Naive B cell (primary cell): ENCODE data around the gene ACP7. TPM values are rescaled to one million over a fixed set of nuclear protein-coding genes. Genes with fewer than 3 reads are reported as not detected.

Source experiments
- ATAC-seq, 2 donors: fragments of 150-1000 bp; cut with Tn5 transposase; 2 replicates each; pipeline ENCODE4 v1.10.0; 2021; ENCODE audit warnings: low read depth in 2 of 2, mild to moderate bottlenecking in 2 of 2, moderate library complexity in 2 of 2
- DNase-seq: peaks from one replicate; pipeline ENCODE4 v3.0.0; 2022
- H3K27ac Mint-ChIP-seq, 6 donors: one replicate each; pipeline ENCODE4 v1.8.0; 2020 to 2022; ENCODE audit warnings: mild to moderate bottlenecking in 6 of 6, mixed read lengths in 6 of 6, moderate library complexity in 5 of 6, inconsistent platforms in 2 of 6
- H3K27me3 Mint-ChIP-seq, 3 donors: one replicate each; pipeline ENCODE4 v1.8.0; 2021 to 2022; ENCODE audit warnings: mixed read lengths in 3 of 3, mild to moderate bottlenecking in 1 of 3
- H3K36me3 Mint-ChIP-seq, 2 donors: one replicate each; pipeline ENCODE4 v1.8.0; 2020 to 2022; ENCODE audit warnings: mixed read lengths in 2 of 2, inconsistent platforms in 1 of 2, mild to moderate bottlenecking in 1 of 2
- H3K4me1 Mint-ChIP-seq, 3 donors: one replicate each; pipeline ENCODE4 v1.8.0; 2020 to 2022; ENCODE audit warnings: mixed read lengths in 3 of 3, inconsistent platforms in 1 of 3, mild to moderate bottlenecking in 1 of 3, moderate library complexity in 1 of 3
- H3K4me3 Mint-ChIP-seq, 8 donors: one replicate each; pipeline ENCODE4 v1.8.0; 2020 to 2022; ENCODE audit warnings: mild to moderate bottlenecking in 8 of 8, mixed read lengths in 8 of 8, moderate library complexity in 8 of 8, inconsistent platforms in 2 of 8
- H3K9me3 Mint-ChIP-seq, 7 donors: one replicate each; pipeline ENCODE4 v1.8.0; 2020 to 2022; ENCODE audit warnings: mixed read lengths in 7 of 7, mild to moderate bottlenecking in 5 of 7, inconsistent platforms in 2 of 7, moderate library complexity in 1 of 7
- polyA plus RNA-seq, 6 donors: library from polyadenylated mRNA; unstranded; fragments of 300-500 nt; fragmentation: Illumina TruSeq; gene quantifications; one replicate each; pipeline ENCODE4 v1.2.3, GENCODE V29; 2021; ENCODE audit warnings: low read depth in 6 of 6

Gene ACP7
- polyA plus RNA-seq, 6 donors from 2014 or later, result not detected

- Mint-ChIP-seq H3K36me3 (no peaks in the 10 kb centered on the region), H3K9me3 (no peaks in the 10 kb centered on the region), H3K27me3 (no peaks in the 10 kb centered on the region), H3K4me3 (peak overlapping the region in 2 of 8 donors; percentile 21 to 37), H3K27ac (peak overlapping the region in 4 of 6 donors; percentile 1 to 82 (median 71)), H3K4me1 (peaks cover 32 to 60% (median 41%) of the 10 kb centered on the region in 3 donors)
- DNase-seq (no peak), ATAC-seq (no peak)
Measured at GRCh38 chr19:39144290-39145071, 60.3 kb downstream of the ACP7 start.

- Mint-ChIP-seq H3K4me1 (peaks cover 32 to 64% (median 41%) of the 10 kb centered on the region in 3 donors), H3K9me3 (no peaks in the 10 kb centered on the region), H3K36me3 (no peaks in the 10 kb centered on the region), H3K27me3 (no peaks in the 10 kb centered on the region), H3K27ac (peak overlapping the region in 3 of 6 donors; percentile 30 to 82 (median 70)), H3K4me3 (peak overlapping the region in 1 of 8 donors; percentile 37)
- DNase-seq, result no peak
- no peak for ATAC-seq
Measured at GRCh38 chr19:39145180-39145953, 61.2 kb downstream of the ACP7 start.

GRCh38 chr19:39146091-39146490 lies 61.9 kb downstream of the ACP7 start:
- Mint-ChIP-seq H3K27ac (peak overlapping the region in 2 of 6 donors; percentile 29 to 44), H3K4me1 (peaks cover 33 to 64% (median 43%) of the 10 kb centered on the region in 3 donors), H3K27me3 (no peaks in the 10 kb centered on the region), H3K9me3 (no peaks in the 10 kb centered on the region), H3K4me3 (no peak overlapping the region), H3K36me3 (no peaks in the 10 kb centered on the region)
- DNase-seq (no peak), ATAC-seq (no peak)

- no peak overlapping the region for H3K4me3 Mint-ChIP-seq
- no peaks in the 10 kb centered on the region for H3K27me3 Mint-ChIP-seq
- H3K36me3 Mint-ChIP-seq, result no peaks in the 10 kb centered on the region
- peaks cover 33 to 58% (median 42%) of the 10 kb centered on the region in 3 donors for H3K4me1 Mint-ChIP-seq
- ATAC-seq (no peak), DNase-seq (no peak)
- peak overlapping the region in 2 of 6 donors; percentile 56 to 75 for H3K27ac Mint-ChIP-seq
- no peaks in the 10 kb centered on the region for H3K9me3 Mint-ChIP-seq
Measured at GRCh38 chr19:39146686-39147450, 62.7 kb downstream of the ACP7 start.

- ATAC-seq, result no peak
- no peak for DNase-seq
- Mint-ChIP-seq H3K27ac (no peak overlapping the region), H3K4me3 (no peak overlapping the region), H3K4me1 (peaks cover 33 to 55% (median 42%) of the 10 kb centered on the region in 3 donors), H3K36me3 (no peaks in the 10 kb centered on the region), H3K9me3 (no peaks in the 10 kb centered on the region), H3K27me3 (no peaks in the 10 kb centered on the region)
Measured at GRCh38 chr19:39147480-39147879, 63.3 kb downstream of the ACP7 start.

GRCh38 chr19:39148939-39149529 lies 64.9 kb downstream of the ACP7 start:
- DNase-seq (no peak), ATAC-seq (no peak)
- H3K27me3 Mint-ChIP-seq, result no peaks in the 10 kb centered on the region
- H3K36me3 Mint-ChIP-seq, result no peaks in the 10 kb centered on the region
- no peak overlapping the region for H3K27ac Mint-ChIP-seq
- peaks cover 26 to 46% (median 36%) of the 10 kb centered on the region in 3 donors for H3K4me1 Mint-ChIP-seq
- no peak overlapping the region for H3K4me3 Mint-ChIP-seq
- no peaks in the 10 kb centered on the region for H3K9me3 Mint-ChIP-seq

GRCh38 chr19:39150235-39150634 lies 66.1 kb downstream of the ACP7 start:
- H3K4me1 Mint-ChIP-seq, result peaks cover 20 to 38% (median 29%) of the 10 kb centered on the region in 3 donors

GRCh38 chr19:39150807-39151600 lies 66.8 kb downstream of the ACP7 start:
- ATAC-seq, result no peak
- DNase-seq, result no peak
- Mint-ChIP-seq H3K4me1 (peaks cover 20 to 32% (median 29%) of the 10 kb centered on the region in 3 donors), H3K4me3 (no peak overlapping the region), H3K36me3 (no peaks in the 10 kb centered on the region), H3K9me3 (no peaks in the 10 kb centered on the region), H3K27ac (peak overlapping the region in 1 of 6 donors; percentile 68), H3K27me3 (no peaks in the 10 kb centered on the region)

More at GRCh38 chr19:39150235-39150634, 66.1 kb downstream of the ACP7 start:
- DNase-seq (no peak), ATAC-seq (no peak)
- no peak overlapping the region for H3K4me3 Mint-ChIP-seq
- H3K9me3 Mint-ChIP-seq, result no peaks in the 10 kb centered on the region
- H3K27me3 Mint-ChIP-seq, result no peaks in the 10 kb centered on the region
- H3K36me3 Mint-ChIP-seq, result no peaks in the 10 kb centered on the region
- no peak overlapping the region for H3K27ac Mint-ChIP-seq

GRCh38 chr19:39152066-39152465 lies 67.9 kb downstream of the ACP7 start:
- no peak for DNase-seq
- H3K9me3 Mint-ChIP-seq, result no peaks in the 10 kb centered on the region
- no peaks in the 10 kb centered on the region for H3K36me3 Mint-ChIP-seq
- no peaks in the 10 kb centered on the region for H3K27me3 Mint-ChIP-seq
- ATAC-seq, result no peak
- H3K4me1 Mint-ChIP-seq, result peaks cover 13 to 25% (median 21%) of the 10 kb centered on the region in 3 donors
- no peak overlapping the region for H3K4me3 Mint-ChIP-seq
- peak overlapping the region in 1 of 6 donors; percentile 41 for H3K27ac Mint-ChIP-seq

GRCh38 chr19:39154100-39154628 lies 70.0 kb downstream of the ACP7 start:
- Mint-ChIP-seq H3K4me3 (no peak overlapping the region), H3K27ac (no peak overlapping the region), H3K36me3 (no peaks in the 10 kb centered on the region), H3K4me1 (peaks cover 19 to 30% (median 28%) of the 10 kb centered on the region in 3 donors), H3K9me3 (no peaks in the 10 kb centered on the region), H3K27me3 (no peaks in the 10 kb centered on the region)
- DNase-seq (no peak), ATAC-seq (no peak)

- Mint-ChIP-seq H3K4me1 (peaks cover 19 to 30% (median 28%) of the 10 kb centered on the region in 3 donors), H3K36me3 (no peaks in the 10 kb centered on the region), H3K27ac (no peak overlapping the region), H3K27me3 (no peaks in the 10 kb centered on the region), H3K9me3 (no peaks in the 10 kb centered on the region), H3K4me3 (no peak overlapping the region)
- ATAC-seq (no peak), DNase-seq (no peak)
Measured at GRCh38 chr19:39154629-39155100, 70.5 kb downstream of the ACP7 start.

GRCh38 chr19:39155114-39155700 lies 71.0 kb downstream of the ACP7 start:
- Mint-ChIP-seq H3K4me1 (peaks cover 19 to 28% (median 28%) of the 10 kb centered on the region in 3 donors), H3K27me3 (no peaks in the 10 kb centered on the region), H3K4me3 (no peak overlapping the region), H3K36me3 (no peaks in the 10 kb centered on the region), H3K27ac (no peak overlapping the region), H3K9me3 (no peaks in the 10 kb centered on the region)
- DNase-seq (no peak), ATAC-seq (no peak)
